GM21619 (cell line): ENCODE data around the gene ZDHHC11B.
"Not testable (repeated sequence)": the region's sequence is repeated elsewhere in the genome, so short reads cannot be mapped to it uniquely, and the experiment has no call there.

Experiments
- ATAC-seq: cut with Tn5 transposase; IDR thresholded peaks from one replicate; pipeline ENCODE4 v1.9.1; 2021; ENCODE audit not compliant: unreplicated experiment

Gene ZDHHC11B

GRCh38 chr5:691049-691448 is 93.5 kb downstream of the ZDHHC11B start:
- not testable (repeated sequence) for ATAC-seq

GRCh38 chr5:690293-690692 is 94.2 kb downstream of the ZDHHC11B start:
- not testable (repeated sequence) for ATAC-seq

GRCh38 chr5:688348-689010 is 96.0 kb downstream of the ZDHHC11B start:
- ATAC-seq: not testable (repeated sequence)

- ATAC-seq: not testable (repeated sequence)
These were observed 97.6 kb downstream of the ZDHHC11B start for GRCh38 chr5:686936-687335.

- ATAC-seq: not testable (repeated sequence)
These were observed 98.4 kb downstream of the ZDHHC11B start for GRCh38 chr5:686172-686523.

GRCh38 chr5:685262-686171 is 99.0 kb downstream of the ZDHHC11B start:
- ATAC-seq: no peak

GRCh38 chr5:684751-685216 is 99.7 kb downstream of the ZDHHC11B start:
- no peak for ATAC-seq

- no peak for ATAC-seq
These were observed 100.7 kb downstream of the ZDHHC11B start for GRCh38 chr5:683551-684481.

GRCh38 chr5:682651-683358 is 101.7 kb downstream of the ZDHHC11B start:
- not testable (repeated sequence) for ATAC-seq

GRCh38 chr5:682216-682615 is 102.3 kb downstream of the ZDHHC11B start:
- ATAC-seq: not testable (repeated sequence)

- not testable (repeated sequence) for ATAC-seq
These were observed 103.0 kb downstream of the ZDHHC11B start for GRCh38 chr5:681317-682191.

- not testable (repeated sequence) for ATAC-seq
These were observed 103.7 kb downstream of the ZDHHC11B start for GRCh38 chr5:680836-681235.

- not testable (repeated sequence) for ATAC-seq
These were observed 104.3 kb downstream of the ZDHHC11B start for GRCh38 chr5:680118-680795.

GRCh38 chr5:679166-679895 is 105.2 kb downstream of the ZDHHC11B start:
- not testable (repeated sequence) for ATAC-seq

- ATAC-seq: not testable (repeated sequence)
These were observed 106.0 kb downstream of the ZDHHC11B start for GRCh38 chr5:678521-678920.

GRCh38 chr5:677131-678101 is 107.1 kb downstream of the ZDHHC11B start:
- no peak for ATAC-seq

GRCh38 chr5:676699-677076 is 107.8 kb downstream of the ZDHHC11B start:
- no peak for ATAC-seq
